ENCODE measurements around the gene ADRM1.

DNA sequence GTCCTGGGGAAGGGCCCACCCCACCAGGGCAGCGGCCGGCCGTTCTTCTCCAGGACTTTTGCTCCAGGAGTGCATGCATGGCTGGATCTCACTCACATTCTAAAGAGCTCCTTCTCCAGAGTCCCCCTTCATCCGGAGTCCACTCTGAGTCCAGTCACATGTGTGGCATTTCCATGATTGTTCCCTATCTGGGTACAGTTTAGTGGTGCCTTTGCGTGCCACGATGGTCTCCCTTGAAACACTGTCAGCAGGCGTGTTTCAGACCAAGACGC lies 43.6 kb upstream of the ADRM1 start:
- TF ChIP-seq CTCF (IDR thresholded peaks at IDR 0.05) (no peak), POLR2A (IDR thresholded peaks at IDR 0.05) (no peak), EP300 (IDR thresholded peaks at IDR 0.05) (no peak)
